ENCODE measurements around the gene ZCCHC10. TPM values are rescaled to one million over a fixed set of nuclear protein-coding genes. Genes with fewer than 3 reads are reported as not detected.

Gene ZCCHC10
- total and polyA plus RNA-seq, 2 donors (not counting 3 experiments of a cell fraction or from before 2014, with no cell fraction given): 25.9 to 32.1 TPM

- Histone ChIP-seq H2AFZ (ENCODE audit: low read depth, low read length) (peak overlapping the region; percentile 68), H3K79me2 (ENCODE audit: control insufficient read depth, insufficient read depth, low read length) (no peaks in the 10 kb centered on the region), H3K4me1 (ENCODE audit: control insufficient read depth, extremely low read depth, insufficient read depth, low read length) (peaks cover 3% of the 10 kb centered on the region), H3K9me1 (replicated peaks; ENCODE audit: control insufficient read depth, extremely low read depth, insufficient read depth, low read length) (no peaks in the 10 kb centered on the region), H3K9ac (replicated peaks; ENCODE audit: extremely low read depth, insufficient read depth, low read length) (no peak overlapping the region), H3K27ac (ENCODE audit: insufficient read depth, low read depth, low read length) (no peak overlapping the region), H4K20me1 (replicated peaks; ENCODE audit: control insufficient read depth, extremely low read depth, insufficient read depth, low read length) (no peaks in the 10 kb centered on the region), H3K9me3 (replicated peaks; ENCODE audit: control insufficient read depth, insufficient read depth, low read length) (no peaks in the 10 kb centered on the region), H3K4me2 (ENCODE audit: insufficient read depth, low read length) (no peak overlapping the region), H3K36me3 (ENCODE audit: control insufficient read depth in 2 of 2, extremely low read depth in 1 of 2, insufficient read depth in 2 of 2, low read length in 2 of 2) (no peaks in the 10 kb centered on the region), H3K27me3 (ENCODE audit: control insufficient read depth in 2 of 2, insufficient read depth in 2 of 2, low read length in 2 of 2) (no peaks in the 10 kb centered on the region), H3K4me3 (replicated peaks in 1 of 3; ENCODE audit: insufficient read depth in 1 of 3, low read depth in 1 of 3, low read length in 3 of 3) (no peak overlapping the region)
- intact Hi-C loops (cut with micrococcal nuclease) (no loop called here), dilution Hi-C loops (cut with MboI; ENCODE audit: extremely low pct_ligation_motif_present, low sequenced_read_pairs) (no loop called here)
- CTCF ChIA-PET: interaction anchor here (0.9 kb wide), 1 partner anchor 71 kb away, joined by 4 read pairs; no protein-coding TSS in a partner anchor
- DNase-seq (ENCODE audit: low read depth, low spot score) (peak; percentile 36), FAIRE-seq (peak; percentile 33)
- TF ChIP-seq FOS (IDR thresholded peaks at IDR 0.05; ENCODE audit: borderline replicate concordance, insufficient read depth, low read length) (peak; percentile 14), GATA2 (IDR thresholded peaks at IDR 0.05; ENCODE audit: insufficient read depth, insufficient read length, low read depth, low read length) (peak; percentile 56)
- TF ChIP-seq, protein P1, sequence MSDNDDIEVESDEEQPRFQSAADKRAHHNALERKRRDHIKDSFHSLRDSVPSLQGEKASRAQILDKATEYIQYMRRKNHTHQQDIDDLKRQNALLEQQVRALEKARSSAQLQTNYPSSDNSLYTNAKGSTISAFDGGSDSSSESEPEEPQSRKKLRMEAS (IDR thresholded peaks at IDR 0.05; ENCODE audit: insufficient read depth, insufficient read length): no peak
- POLR2A ChIA-PET: no interaction called here
- BruUV-seq (replicated peaks): no TSS peak
Observed at GRCh38 chr5:132971483-132972435, 54.6 kb downstream of the ZCCHC10 start.

- Histone ChIP-seq H3K4me1 (ENCODE audit: control insufficient read depth, extremely low read depth, insufficient read depth, low read length) (peaks cover 13% of the 10 kb centered on the region), H3K4me2 (ENCODE audit: insufficient read depth, low read length) (no peak overlapping the region), H3K27me3 (ENCODE audit: control insufficient read depth in 2 of 2, insufficient read depth in 2 of 2, low read length in 2 of 2) (no peaks in the 10 kb centered on the region), H3K9me1 (replicated peaks; ENCODE audit: control insufficient read depth, extremely low read depth, insufficient read depth, low read length) (no peaks in the 10 kb centered on the region), H3K79me2 (ENCODE audit: control insufficient read depth, insufficient read depth, low read length) (peaks cover 33% of the 10 kb centered on the region), H3K9me3 (replicated peaks; ENCODE audit: control insufficient read depth, insufficient read depth, low read length) (no peaks in the 10 kb centered on the region), H3K36me3 (ENCODE audit: control insufficient read depth in 2 of 2, extremely low read depth in 1 of 2, insufficient read depth in 2 of 2, low read length in 2 of 2) (no peaks in the 10 kb centered on the region), H2AFZ (ENCODE audit: low read depth, low read length) (no peak overlapping the region), H4K20me1 (replicated peaks; ENCODE audit: control insufficient read depth, extremely low read depth, insufficient read depth, low read length) (peaks cover 5% of the 10 kb centered on the region), H3K9ac (replicated peaks; ENCODE audit: extremely low read depth, insufficient read depth, low read length) (no peak overlapping the region), H3K4me3 (replicated peaks in 1 of 3; ENCODE audit: insufficient read depth in 1 of 3, low read depth in 1 of 3, low read length in 3 of 3) (no peak overlapping the region), H3K27ac (ENCODE audit: insufficient read depth, low read depth, low read length) (no peak overlapping the region)
- FAIRE-seq (no peak), DNase-seq (ENCODE audit: low read depth, low spot score) (no peak)
- TF ChIP-seq FOS (IDR thresholded peaks at IDR 0.05; ENCODE audit: borderline replicate concordance, insufficient read depth, low read length) (no peak), CTCF (IDR thresholded peaks at IDR 0.05; ENCODE audit: extremely low read depth in 1 of 2, insufficient read depth in 1 of 2, low read depth in 1 of 2, low read length in 2 of 2) (no peak)
- CTCF ChIA-PET: no interaction called here
- dilution Hi-C loops (cut with MboI; ENCODE audit: extremely low pct_ligation_motif_present, low sequenced_read_pairs): no loop called here
- no TSS peak for BruUV-seq (replicated peaks)
- POLR2A ChIA-PET: no interaction called here
- intact Hi-C loops (cut with micrococcal nuclease): no loop called here
Observed at GRCh38 chr5:132965120-132965519, 61.2 kb downstream of the ZCCHC10 start.

Data from endothelial cell of umbilical vein (primary cell).